Kidney (tissue), 14 donors: Measurements from ENCODE around the gene CACNB1. TPM values are rescaled to one million over a fixed set of nuclear protein-coding genes. Genes with fewer than 3 reads are reported as not detected.

ENCODE experiments used
- DNase-seq, 5 donors: peaks; one replicate each; pipeline ENCODE4 v3.0.0-alpha.2; 2013 to 2020
- FAIRE-seq: peaks from 2 replicates; lab custom pipeline; 2012; peaks lifted over from hg19 to GRCh38; lab: Jason Lieb, UNC
- H3K27ac ChIP-seq, 2 donors: one replicate each; pipeline ENCODE4 v1.7.0; 2013; ENCODE audit warnings: low read depth in 2 of 2, low read length in 2 of 2, inconsistent platforms in 1 of 2
- H3K27me3 ChIP-seq: one replicate; pipeline ENCODE4 v1.7.1; 2013; ENCODE audit warnings: low read length, inconsistent platforms; ENCODE audit not compliant: control insufficient read depth, insufficient read depth
- H3K36me3 ChIP-seq, 3 donors: one replicate each; pipeline versions ENCODE4 v1.7.0 to v1.7.1; 2013; ENCODE audit warnings: low read length in 3 of 3, control low read depth in 1 of 3, inconsistent platforms in 1 of 3; ENCODE audit not compliant: insufficient read depth in 3 of 3, control insufficient read depth in 2 of 3
- H3K4me1 ChIP-seq, 3 donors: one replicate each; pipeline versions ENCODE4 v1.7.0 to v1.7.1; 2013; ENCODE audit warnings: low read length in 3 of 3, inconsistent platforms in 1 of 3, low read depth in 1 of 3; ENCODE audit not compliant: control insufficient read depth in 2 of 3, insufficient read depth in 2 of 3
- H3K4me3 ChIP-seq, 3 donors: one replicate each; pipeline versions ENCODE4 v1.7.0 to v1.8.1; 2013; ENCODE audit warnings: low read length in 3 of 3, control low read depth in 1 of 3, inconsistent platforms in 1 of 3
- H3K9ac ChIP-seq, 3 donors: one replicate each; pipeline versions ENCODE4 v1.7.0 to v1.7.1; 2013; ENCODE audit warnings: low read length in 3 of 3, control low read depth in 1 of 3, inconsistent platforms in 1 of 3
- H3K9me3 ChIP-seq, 3 donors: one replicate each; pipeline versions ENCODE4 v1.7.0 to v1.7.1; 2013; ENCODE audit warnings: low read length in 3 of 3, control low read depth in 1 of 3, inconsistent platforms in 1 of 3; ENCODE audit not compliant: control insufficient read depth in 2 of 3, insufficient read depth in 1 of 3
- CTCF ChIP-seq: IDR thresholded peaks from 3 replicates; pipeline ENCODE4 v1.5.1; 2012; ENCODE audit warnings: mild to moderate bottlenecking, moderate library complexity, borderline replicate concordance; ENCODE audit not compliant: insufficient read depth; ENCODE audit errors: extremely low read depth
- intact Hi-C: fragments of 100-400 bp; cut with DNase I; formaldehyde crosslinking; loops from one replicate; pipeline ENCODE4 v1.11.1; 2022
- polyA plus RNA-seq: library from polyadenylated mRNA; stranded (reverse); fragments of 350-450 nt; fragmentation: Illumina TruSeq; extraction: RNeasy Lipid Tissue Mini Kit (QIAGEN cat#74804); gene quantifications from one replicate; pipeline ENCODE4 v1.2.3, GENCODE V29; 2014; ENCODE audit warnings: low read depth, low replicate concordance; ENCODE audit not compliant: insufficient read depth
- total RNA-seq: library from RNA; stranded (reverse); fragmentation: NEBNext Ultra II Directional; extraction: Animal tissue kit (Norgen Biotek cat#: 25700); gene quantifications from one replicate; pipeline ENCODE4 v1.2.1, GENCODE V29; 2021
- donor health status: control.
- donor health status: control.
- donor health status: control.
- donor health status: control.
- donor health status: control.
- donor health status: DM: yes; HTN: yes; CAD: no.
- donor health status: Normal renal cell carcinoma (clear cell type).

Gene CACNB1
- total and polyA plus RNA-seq, 2 donors from 2014 or later, result 1.4 to 9.9 TPM

GRCh38 chr17:39208136-39208535 is 10.7 kb upstream of the CACNB1 start:
- FAIRE-seq (no peak), DNase-seq (no peak)
- Histone ChIP-seq H3K4me1 (peaks cover 0 to 15% (median 0%) of the 10 kb centered on the region in 3 donors), H3K27me3 (no peaks in the 10 kb centered on the region), H3K36me3 (peaks cover 7 to 22% (median 17%) of the 10 kb centered on the region in 3 donors), H3K27ac (no peak overlapping the region), H3K9me3 (no peaks in the 10 kb centered on the region), H3K9ac (no peak overlapping the region), H3K4me3 (no peak overlapping the region)
- TF ChIP-seq CTCF, result no peak
- intact Hi-C loops, result no loop called here

GRCh38 chr17:39205112-39205526 is 7.7 kb upstream of the CACNB1 start:
- TF ChIP-seq CTCF, result no peak
- FAIRE-seq, result no peak
- intact Hi-C loops, result no loop called here

DNA sequence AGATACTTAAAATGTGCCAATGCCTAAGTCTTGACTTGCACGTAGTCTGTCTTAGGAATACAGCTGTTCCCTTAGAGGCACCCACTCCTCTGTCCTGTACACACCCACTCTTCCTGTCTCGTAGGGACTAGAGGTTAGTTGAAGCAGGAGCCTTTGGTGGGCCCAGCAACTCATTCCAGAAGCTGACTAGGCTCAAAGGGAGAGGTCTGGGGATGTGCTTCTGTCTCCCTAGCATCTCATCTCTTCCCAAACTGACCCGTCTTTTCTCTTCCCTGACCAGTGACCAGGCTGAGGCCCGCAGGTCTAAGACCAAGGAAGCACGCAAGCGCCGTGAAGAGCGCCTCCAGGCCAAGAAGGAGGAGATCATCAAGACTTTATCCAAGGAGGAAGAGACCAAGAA is 6.8 kb upstream of the CACNB1 start:
- Histone ChIP-seq H3K36me3 (peaks cover 18 to 37% (median 32%) of the 10 kb centered on the region in 3 donors), H3K27ac (no peak overlapping the region), H3K9me3 (no peaks in the 10 kb centered on the region), H3K4me1 (peaks cover 3 to 19% (median 9%) of the 10 kb centered on the region in 3 donors), H3K4me3 (no peak overlapping the region), H3K27me3 (no peaks in the 10 kb centered on the region), H3K9ac (no peak overlapping the region)
- DNase-seq (no peak), FAIRE-seq (no peak)
- intact Hi-C loops, result no loop called here
- TF ChIP-seq CTCF, result no peak

More at GRCh38 chr17:39205112-39205526, 7.7 kb upstream of the CACNB1 start:
- no peaks in the 10 kb centered on the region for H3K27me3 ChIP-seq
- H3K4me1 ChIP-seq, result peaks cover 3 to 28% (median 9%) of the 10 kb centered on the region in 3 donors
- H3K9ac ChIP-seq, result no peak overlapping the region
- H3K4me3 ChIP-seq, result no peak overlapping the region
- no peak for DNase-seq
- H3K36me3 ChIP-seq, result peaks cover 18 to 37% (median 32%) of the 10 kb centered on the region in 3 donors
- H3K9me3 ChIP-seq, result no peaks in the 10 kb centered on the region
- no peak overlapping the region for H3K27ac ChIP-seq

GRCh38 chr17:39200957-39201510 is 3.6 kb upstream of the CACNB1 start:
- no peaks in the 10 kb centered on the region for H3K27me3 ChIP-seq
- intact Hi-C loops, result no loop called here
- no peak for TF ChIP-seq CTCF
- DNase-seq (no peak), FAIRE-seq (no peak)
- no peaks in the 10 kb centered on the region for H3K9me3 ChIP-seq
- H3K27ac ChIP-seq, result peak overlapping the region; percentile 99 to 100
- H3K4me1 ChIP-seq, result peaks cover 3 to 15% (median 9%) of the 10 kb centered on the region in 3 donors
- H3K4me3 ChIP-seq, result peak overlapping the region; percentile 96 to 98 (median 97)
- peaks cover 18 to 37% (median 32%) of the 10 kb centered on the region in 3 donors for H3K36me3 ChIP-seq
- H3K9ac ChIP-seq, result peak overlapping the region; percentile 86 to 95 (median 89)
